HG03039 (cell line): Measurements from ENCODE around the gene PPP1R1B.
A peak's percentile ranks its signal among the peaks of the same experiment; 100 is the strongest.

Experiments
- ATAC-seq: cut with Tn5 transposase; IDR thresholded peaks from one replicate; pipeline ENCODE4 v1.9.1; 2021; ENCODE audit warnings: mild to moderate bottlenecking, moderate library complexity; ENCODE audit not compliant: unreplicated experiment

The PPP1R1B gene

GRCh38 chr17:39631403-39631802 lies 4.7 kb downstream of the PPP1R1B start:
- no peak for ATAC-seq

GRCh38 chr17:39632153-39632941 lies 5.6 kb downstream of the PPP1R1B start:
- no peak for ATAC-seq

GRCh38 chr17:39633570-39634183 lies 6.9 kb downstream of the PPP1R1B start:
- ATAC-seq = no peak

GRCh38 chr17:39634384-39634871 lies 7.7 kb downstream of the PPP1R1B start:
- ATAC-seq = no peak

- no peak for ATAC-seq
Measured at GRCh38 chr17:39635614-39636176, 8.9 kb downstream of the PPP1R1B start.

- no peak for ATAC-seq
Measured at GRCh38 chr17:39636587-39636926, 9.8 kb downstream of the PPP1R1B start.

GRCh38 chr17:39636927-39637736 lies 10.4 kb downstream of the PPP1R1B start, which contains the start of gene STARD3:
Gene STARD3 (plus strand): TSS chr17:39637144. CDS start chr17:39653532, 16,388 bp downstream.
- peak; percentile 55 for ATAC-seq

- no peak for ATAC-seq
Measured at GRCh38 chr17:39638317-39638716, 11.6 kb downstream of the PPP1R1B start.

GRCh38 chr17:39639043-39639442 lies 12.3 kb downstream of the PPP1R1B start:
- no peak for ATAC-seq

- no peak for ATAC-seq
Measured at GRCh38 chr17:39639566-39640458, 13.1 kb downstream of the PPP1R1B start.

GRCh38 chr17:39640591-39641031 lies 13.9 kb downstream of the PPP1R1B start:
- no peak for ATAC-seq

- ATAC-seq = no peak
Measured at GRCh38 chr17:39641097-39641496, 14.3 kb downstream of the PPP1R1B start.

- ATAC-seq = no peak
Measured at GRCh38 chr17:39641883-39642282, 15.1 kb downstream of the PPP1R1B start.

GRCh38 chr17:39642291-39643074 lies 15.7 kb downstream of the PPP1R1B start:
- ATAC-seq = no peak

GRCh38 chr17:39643271-39643670 lies 16.5 kb downstream of the PPP1R1B start:
- no peak for ATAC-seq

GRCh38 chr17:39647256-39647655 lies 20.5 kb downstream of the PPP1R1B start:
- ATAC-seq = no peak

- no peak for ATAC-seq
Measured at GRCh38 chr17:39648616-39649366, 22.0 kb downstream of the PPP1R1B start.

- ATAC-seq = no peak
Measured at GRCh38 chr17:39650121-39650579, 23.4 kb downstream of the PPP1R1B start.
